ENCODE results near the gene ENG. TPM values are rescaled to one million over a fixed set of nuclear protein-coding genes. Genes with fewer than 3 reads are reported as not detected.
"Not testable (repeated sequence)": the region's sequence is repeated elsewhere in the genome, so short reads cannot be mapped to it uniquely, and the experiment has no call there.

Gene ENG
- total RNA-seq, 2 donors from 2014 or later, result 15.1 to 26.5 TPM

DNA sequence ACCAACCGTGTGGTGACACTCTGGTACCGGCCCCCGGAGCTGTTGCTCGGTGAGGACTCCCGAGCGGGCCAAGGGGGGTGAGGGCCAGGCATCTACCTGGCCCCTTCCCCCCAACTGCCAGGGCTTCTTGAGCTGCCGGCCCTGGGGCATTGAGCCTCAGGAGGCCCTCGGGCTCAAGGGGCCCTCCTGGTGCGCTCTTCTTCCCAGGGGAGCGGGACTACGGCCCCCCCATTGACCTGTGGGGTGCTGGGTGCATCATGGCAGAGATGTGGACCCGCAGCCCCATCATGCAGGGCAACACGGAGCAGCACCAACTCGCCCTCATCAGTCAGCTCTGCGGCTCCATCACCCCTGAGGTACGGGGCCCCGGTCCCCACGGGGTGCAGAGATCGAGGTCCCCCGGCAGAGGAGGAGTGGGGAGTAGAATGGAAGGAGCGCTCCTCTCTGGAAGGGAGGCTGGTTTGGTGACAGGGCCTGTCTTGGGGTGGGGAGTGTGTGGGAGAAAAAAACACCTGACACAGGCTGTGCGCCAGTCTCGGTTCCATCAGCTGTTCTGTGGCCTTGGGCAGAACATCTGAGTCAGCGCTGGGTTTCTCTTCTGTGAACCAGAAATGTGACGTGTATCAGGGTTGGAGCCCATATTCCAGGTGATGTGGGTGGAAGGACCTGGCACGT, 66.0 kb downstream of the ENG start:
- ATAC-seq, result no peak
- intact Hi-C loops (cut with DNase I, micrococcal nuclease), result loop anchor here in 1 of 2 donors (10.0 kb wide), 1 partner anchor 126 kb away; the partner anchor contains the start of gene ST6GALNAC4
- DNase-seq, result no peak

DNA sequence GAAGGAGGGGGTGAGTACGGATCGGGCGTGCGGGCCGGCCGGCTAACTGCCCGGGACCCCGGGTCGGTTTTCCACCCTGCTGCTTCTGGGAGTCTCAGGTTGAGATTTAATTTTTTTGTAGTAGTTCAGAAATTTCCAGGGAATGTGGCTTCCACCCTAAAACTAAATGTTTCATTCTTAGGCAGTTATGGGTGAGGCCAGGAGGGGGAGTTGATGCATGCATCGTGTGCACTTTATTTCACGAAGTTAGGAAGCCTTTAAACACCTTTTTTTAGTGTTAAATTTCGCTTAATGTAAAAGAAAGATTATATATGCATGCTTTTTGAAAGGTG, 67.7 kb downstream of the ENG start:
- DNase-seq (no peak), ATAC-seq (no peak)
- intact Hi-C loops (cut with DNase I, micrococcal nuclease), result loop anchor here in 1 of 2 donors (10.0 kb wide), 1 partner anchor 128 kb away; the partner anchor contains the start of gene ST6GALNAC4

DNA sequence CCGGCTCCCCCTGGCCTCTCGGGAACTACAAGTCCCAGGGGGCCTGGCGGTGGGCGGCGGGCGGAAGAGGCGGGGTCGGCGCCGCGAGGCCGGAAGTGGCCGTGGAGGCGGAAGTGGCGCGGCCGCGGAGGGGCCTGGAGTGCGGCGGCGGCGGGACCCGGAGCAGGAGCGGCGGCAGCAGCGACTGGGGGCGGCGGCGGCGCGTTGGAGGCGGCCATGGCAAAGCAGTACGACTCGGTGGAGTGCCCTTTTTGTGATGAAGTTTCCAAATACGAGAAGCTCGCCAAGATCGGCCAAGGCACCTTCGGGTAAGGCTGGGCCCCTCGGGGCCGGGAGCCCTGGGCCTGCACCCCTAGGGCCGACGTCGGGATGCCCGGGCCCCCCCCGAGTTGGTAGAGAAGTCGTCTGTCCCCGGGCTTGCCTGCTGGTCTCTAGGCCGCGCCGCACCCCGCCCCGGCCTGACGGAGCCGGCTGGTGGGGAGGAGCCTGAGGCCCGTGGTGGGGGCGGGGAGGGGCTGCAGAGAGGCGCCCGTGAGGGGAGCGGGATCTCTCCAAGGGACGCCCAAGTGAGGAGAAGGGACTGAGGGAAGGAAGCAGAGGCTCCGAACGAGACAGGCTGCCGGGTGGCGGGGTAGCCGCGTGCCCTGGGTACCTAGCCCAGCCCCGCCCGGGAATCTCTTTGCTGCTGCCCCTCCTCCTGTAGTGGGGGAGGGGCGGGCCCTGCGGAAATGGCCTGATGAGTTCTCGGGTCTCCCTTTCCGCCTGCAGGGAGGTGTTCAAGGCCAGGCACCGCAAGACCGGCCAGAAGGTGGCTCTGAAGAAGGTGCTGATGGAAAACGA, 68.3 kb downstream of the ENG start, which contains the start of gene CDK9:
Gene CDK9, plus strand, starts transcription at position 102 of the 840 bp plus-strand sequence. Its CDS starts 115 bp downstream, at position 217.
- ATAC-seq (peak; percentile 78), DNase-seq (peak; percentile 90 to 93)
- intact Hi-C loops (cut with DNase I, micrococcal nuclease), result loop anchor here in 1 of 2 donors (10.0 kb wide), 1 partner anchor 129 kb away; the partner anchor contains the start of gene ST6GALNAC4

DNA sequence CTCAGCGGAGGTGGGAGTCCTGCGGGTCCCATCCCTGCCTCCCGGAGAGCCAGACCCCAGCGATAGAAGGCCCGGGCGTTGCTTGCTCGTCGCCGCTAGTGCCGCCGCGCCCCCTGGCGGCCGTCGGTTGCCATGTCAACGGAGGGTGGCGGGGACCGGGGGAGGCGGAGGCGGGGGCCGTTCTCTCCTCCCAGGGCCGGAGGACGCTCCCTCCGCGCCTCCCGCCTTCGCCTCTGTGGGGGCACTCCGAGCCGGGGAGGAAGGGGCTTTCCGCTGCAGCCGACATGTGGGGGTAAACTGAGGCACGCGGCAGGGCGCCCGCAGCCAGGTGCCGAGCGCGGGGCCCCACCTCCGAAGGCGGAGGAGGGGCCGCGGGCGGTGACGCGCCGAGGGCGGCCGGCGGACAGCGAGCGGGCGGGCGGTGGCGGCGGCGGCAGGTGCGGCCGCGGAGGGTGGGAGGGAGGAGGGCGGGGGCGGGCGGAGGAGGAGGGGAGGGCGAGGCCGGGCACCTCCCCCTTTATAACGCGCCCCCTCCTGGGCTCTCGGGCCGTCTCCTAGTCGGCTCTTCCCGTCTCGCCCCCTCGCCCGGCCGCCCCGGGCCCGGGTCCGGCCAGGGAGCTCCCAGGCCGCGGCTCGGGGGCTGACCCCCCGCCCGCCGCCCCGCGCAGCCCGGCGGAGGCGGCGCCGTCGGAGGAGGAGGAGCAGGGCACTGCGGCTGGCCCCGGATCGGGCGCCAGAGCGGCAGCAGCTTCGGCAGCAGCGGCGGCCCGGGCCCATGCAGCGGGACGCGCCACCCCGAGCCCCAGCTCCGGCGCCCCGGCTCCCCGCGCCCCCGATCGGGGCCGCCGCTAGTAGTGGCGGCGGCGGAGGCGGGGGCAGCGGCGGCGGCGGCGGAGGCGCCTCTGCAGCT, 69.2 kb downstream of the ENG start:
- intact Hi-C loops (cut with DNase I, micrococcal nuclease), result loop anchor here in 1 of 2 donors (10.0 kb wide), 1 partner anchor 130 kb away; the partner anchor contains the start of gene ST6GALNAC4

DNA sequence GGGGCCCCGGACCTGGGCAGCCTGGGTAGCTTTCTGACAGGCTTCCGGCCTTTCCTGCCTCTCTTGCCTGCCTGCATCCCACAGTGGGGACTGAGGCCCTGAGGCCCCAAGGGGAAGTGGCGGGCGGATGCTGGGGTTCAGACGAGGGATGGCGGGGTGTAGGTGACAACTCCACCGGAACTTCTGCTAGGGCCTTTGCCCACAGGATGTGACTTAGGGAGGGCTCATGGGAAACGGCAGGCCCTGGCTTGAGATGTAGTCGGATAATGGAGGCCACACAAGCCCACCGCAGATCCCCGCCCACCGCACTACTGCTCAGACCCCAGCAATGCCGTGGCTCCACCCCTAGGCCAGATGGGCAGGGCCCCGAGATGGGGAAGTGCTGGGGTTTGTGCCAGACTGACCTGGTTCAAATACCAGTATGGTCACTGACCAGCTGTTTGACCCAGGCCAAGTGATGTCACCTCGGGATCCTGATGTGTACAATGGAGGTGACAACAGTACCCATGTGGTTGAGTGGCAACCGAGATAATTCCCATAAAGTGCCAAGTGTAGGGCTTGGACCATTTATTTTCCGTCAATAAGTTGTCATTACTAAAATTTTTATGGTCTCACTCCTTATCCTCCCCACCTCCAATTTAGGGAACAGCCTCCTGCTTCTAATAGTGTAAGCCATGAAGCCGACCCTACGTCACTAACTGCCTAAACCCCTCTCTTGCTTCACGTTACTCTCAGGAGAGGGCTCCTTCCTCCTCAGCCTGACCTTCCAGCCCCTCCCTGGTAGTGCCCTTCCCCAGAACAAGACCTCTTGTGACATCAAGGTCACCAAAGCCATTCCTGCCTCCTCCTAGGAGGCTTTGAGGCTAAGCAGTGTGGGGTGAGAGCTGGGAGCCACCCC, 71.1 kb downstream of the ENG start:
- DNase-seq, result peak; percentile 65 to 74
- intact Hi-C loops (cut with DNase I, micrococcal nuclease), result loop anchor here in 1 of 2 donors (5.0 to 10.0 kb wide), 2 partner anchors 46 to 131 kb away; partner anchors contain the start of genes ST6GALNAC4 and TOR2A
- ATAC-seq, result no peak

More for the DNA sequence above, 69.2 kb downstream of the ENG start:
- DNase-seq (peak; percentile 78 to 89), ATAC-seq (peak; percentile 75)

DNA sequence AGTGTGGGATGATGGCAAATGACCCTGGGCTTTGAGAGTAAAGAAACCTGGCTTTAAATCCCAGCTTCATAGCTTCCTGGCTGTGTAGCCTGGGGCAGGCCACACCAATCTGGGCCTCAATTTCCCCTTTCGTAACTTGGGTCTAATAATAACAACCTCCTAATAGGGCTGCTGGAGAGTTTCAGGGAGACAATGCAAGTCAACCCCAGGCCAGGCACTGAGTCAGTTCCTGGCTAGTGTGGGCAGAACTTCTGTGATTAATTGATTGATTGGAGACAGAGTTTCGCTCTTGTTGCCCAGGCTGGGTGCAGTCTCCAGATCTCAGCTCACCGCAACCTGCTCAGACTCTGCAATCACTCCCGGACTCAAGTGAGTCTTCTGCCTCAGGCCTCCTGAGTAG, 72.7 kb downstream of the ENG start:
- ATAC-seq (no peak), DNase-seq (no peak)
- intact Hi-C loops (cut with DNase I, micrococcal nuclease), result loop anchor here in 1 of 2 donors (5.0 to 10.0 kb wide), 2 partner anchors 45 to 133 kb away; partner anchors contain the start of genes ST6GALNAC4 and TOR2A

DNA sequence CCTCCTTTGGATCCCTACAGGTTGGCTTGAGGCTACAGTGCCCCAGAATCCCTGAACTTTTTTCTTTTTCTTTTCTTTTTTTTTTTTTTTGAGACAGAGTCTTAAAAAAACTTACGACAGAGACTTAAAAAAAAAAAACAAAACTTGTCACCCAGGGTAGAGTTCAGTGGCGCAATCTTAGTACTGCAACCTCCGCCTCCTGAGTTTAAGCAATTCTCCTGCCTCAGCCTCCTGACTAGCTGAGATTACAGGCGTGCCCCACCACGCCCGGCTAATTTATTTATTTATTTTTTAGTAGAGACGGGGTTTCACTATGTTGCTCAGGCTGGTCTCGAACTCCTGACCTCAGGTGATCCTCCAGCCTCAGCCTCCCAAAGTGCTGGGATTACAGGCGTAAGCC, 73.5 kb downstream of the ENG start:
- intact Hi-C loops (cut with DNase I, micrococcal nuclease), result loop anchor here in 1 of 2 donors (5.0 to 10.0 kb wide), 2 partner anchors 44 to 134 kb away; partner anchors contain the start of genes ST6GALNAC4 and TOR2A
- DNase-seq, ATAC-seq: not testable (repeated sequence)

DNA sequence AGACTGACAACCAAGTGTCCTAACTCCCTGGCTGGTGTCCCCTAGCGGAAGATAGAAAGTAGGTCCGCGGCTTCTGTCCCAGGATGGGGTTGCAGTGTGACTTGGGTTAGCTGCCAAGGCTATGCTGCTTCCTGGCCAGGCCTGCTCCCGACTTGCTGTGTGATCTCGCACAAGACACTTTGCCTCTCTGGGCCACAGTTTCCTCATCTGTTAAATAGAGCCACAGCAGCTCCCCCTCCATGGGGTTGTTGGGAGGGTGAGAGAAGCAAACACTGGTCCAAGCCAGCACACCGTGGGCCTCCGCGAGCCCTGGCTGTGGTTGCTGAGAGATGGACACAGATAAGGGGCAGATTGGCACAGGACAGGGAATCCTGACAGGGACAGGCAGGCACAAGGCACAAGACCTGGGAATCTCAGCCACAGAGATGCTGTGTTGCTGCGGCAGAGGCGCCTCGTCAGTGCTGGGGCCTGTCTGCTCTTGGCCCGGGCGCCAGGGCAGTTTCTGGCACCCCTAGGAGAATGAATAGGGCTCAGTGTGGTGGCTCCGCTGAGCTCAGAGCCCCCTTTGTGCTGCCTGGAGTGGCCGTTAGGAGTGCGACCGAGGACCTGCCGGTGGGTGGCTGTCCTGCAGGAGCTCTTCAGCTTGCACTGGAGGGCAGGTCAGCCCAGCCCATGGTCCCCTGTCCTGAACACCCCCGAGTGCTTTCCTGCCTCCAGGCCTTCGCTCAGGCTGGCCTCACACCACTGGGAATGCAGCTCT, 74.2 kb downstream of the ENG start:
- intact Hi-C loops (cut with DNase I, micrococcal nuclease), result loop anchor here in 1 of 2 donors (5.0 to 10.0 kb wide), 2 partner anchors 43 to 134 kb away; partner anchors contain the start of genes ST6GALNAC4 and TOR2A
- DNase-seq (no peak), ATAC-seq (no peak)

DNA sequence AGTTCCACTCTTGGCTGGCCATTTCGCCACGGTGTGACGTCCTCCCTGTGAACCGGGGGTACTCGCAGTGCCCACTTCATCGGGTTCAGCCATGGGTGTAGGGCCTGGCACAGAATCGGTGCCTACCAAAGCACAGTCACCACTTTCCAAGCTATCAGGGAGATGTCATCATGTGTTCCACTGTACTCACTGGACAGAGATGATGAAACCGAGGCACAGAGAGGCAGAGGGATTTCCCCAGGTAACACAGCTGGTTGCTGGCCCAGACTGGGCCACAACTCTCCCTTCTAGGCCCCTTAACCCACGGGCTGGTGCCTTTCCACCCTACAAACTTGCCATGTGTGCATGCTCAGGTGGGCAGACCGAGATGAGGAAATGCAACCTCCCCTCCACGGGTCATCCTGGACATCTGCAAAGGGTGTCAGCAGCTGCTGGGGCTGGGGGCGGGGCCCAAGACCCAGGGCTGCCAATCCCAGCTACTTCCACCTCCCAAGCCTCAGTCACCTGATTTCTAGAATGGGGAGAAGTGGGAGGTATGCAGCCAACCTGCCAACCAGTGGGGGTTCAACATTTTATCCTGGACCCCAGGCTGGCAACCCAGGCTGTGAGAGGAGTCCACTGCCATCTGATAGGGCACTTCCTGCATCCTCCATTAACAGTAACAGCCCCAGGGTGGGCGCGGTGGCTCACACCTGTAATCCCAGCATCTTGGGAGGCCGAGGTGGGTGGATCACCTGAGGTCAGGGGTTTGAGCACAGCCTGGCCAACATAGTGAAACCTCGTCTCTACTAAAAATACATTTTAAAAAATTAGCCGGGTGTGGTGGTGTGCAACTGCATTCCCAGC, 75.1 kb downstream of the ENG start:
- DNase-seq, result peak; percentile 51 to 54
- ATAC-seq, result peak; percentile 21
- intact Hi-C loops (cut with DNase I, micrococcal nuclease), result no loop called here

DNA sequence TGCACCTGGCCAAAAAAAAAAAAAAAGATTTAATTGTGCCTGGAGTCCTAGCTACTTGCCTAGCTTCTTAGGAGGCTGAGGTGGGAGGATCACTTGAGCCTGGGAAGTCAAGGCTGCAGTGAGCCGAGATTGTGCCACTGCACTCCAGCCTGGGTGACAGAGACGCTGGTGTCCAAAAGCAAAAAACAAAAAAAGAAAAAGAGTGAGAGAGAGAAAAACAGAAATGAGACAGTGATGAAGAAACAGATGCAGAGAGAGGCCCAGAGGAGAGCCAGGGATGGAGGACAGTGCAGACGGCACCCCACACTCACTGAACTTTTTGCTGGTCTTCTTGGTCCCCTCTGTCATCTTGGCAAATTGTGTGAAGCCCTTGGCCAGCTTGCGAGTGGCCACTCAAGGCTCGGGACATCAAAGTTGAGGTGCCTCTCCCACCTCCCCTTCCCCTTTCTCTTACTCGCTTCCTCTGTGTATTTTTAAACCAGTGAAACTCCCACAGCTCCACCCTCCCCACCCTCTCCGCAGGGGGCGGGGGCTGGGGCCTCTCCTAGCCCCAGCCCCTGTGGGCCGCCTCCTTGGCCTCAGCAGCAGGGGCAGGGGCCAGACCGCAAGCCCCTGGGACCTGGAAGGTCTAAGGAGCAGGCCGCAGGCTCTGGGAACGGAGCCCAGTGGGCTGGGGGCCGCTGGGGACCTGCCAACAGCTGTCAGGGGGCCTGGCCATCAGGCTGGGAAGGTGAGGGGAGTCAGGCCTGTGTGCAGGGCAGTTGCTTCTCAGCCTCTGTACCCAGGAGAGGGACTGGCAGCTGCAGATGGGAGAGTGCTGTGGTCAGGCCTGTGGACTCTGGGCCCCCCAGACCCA, 76.0 kb downstream of the ENG start, which contains the start of gene SH2D3C:
Gene SH2D3C, minus strand, starts transcription at position 387 of the 856 bp plus-strand sequence. Its CDS starts 39 bp downstream, at position 348.
- intact Hi-C loops (cut with DNase I, micrococcal nuclease), result no loop called here
- DNase-seq (peak in 1 of 2 donors; percentile 42), ATAC-seq (peak; percentile 27)

DNA sequence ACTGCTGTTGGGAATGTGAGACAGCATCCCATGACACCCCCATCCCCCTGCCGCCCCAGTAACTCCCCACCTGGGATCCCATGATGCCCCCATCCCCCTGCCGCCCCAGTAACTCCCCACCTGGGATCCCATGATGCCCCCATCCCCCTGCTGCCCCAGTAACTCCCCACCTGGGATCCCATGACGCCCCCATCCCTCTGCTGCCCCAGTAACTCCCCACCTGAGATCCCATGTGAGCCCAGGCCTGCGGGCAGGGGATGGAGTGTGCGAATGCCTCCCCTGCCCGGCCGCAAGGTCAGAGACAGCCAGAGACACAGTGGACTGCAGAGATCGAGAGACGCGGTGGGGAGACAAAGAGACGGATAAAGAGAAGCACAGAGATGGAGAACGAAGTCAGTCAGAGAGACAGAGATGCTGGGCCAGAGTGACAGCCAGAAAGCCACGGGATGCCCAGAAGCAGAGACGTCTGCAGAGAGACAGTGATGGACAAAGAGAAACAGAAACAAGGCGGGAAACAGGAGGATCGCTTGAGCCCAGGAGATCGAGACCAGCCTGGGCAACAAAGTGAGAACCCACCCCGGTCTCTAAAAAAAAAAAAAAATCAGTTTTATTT, 77.0 kb downstream of the ENG start:
- no peak for ATAC-seq
- no peak for DNase-seq

DNA sequence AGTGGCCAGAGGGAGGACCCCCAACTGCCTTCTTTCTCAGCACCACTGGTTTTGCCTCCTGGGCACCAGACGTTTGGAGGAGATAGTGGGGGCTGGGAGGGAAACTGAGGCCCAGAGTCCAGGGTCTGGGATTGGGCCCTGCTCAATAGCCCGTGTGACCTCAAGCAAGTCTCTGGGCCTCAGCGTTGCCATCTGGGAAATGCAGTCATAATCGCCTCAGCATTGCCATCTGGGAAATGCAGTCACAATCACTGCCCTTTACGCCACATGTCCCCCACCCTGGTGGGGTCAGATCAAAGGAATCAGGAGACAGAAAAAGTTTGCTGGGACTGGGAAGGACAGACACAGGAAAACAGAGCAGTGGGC, 77.6 kb downstream of the ENG start:
- DNase-seq (no peak), ATAC-seq (no peak)
- intact Hi-C loops (cut with DNase I, micrococcal nuclease), result no loop called here

More for the DNA sequence above, 77.0 kb downstream of the ENG start:
- intact Hi-C loops (cut with DNase I, micrococcal nuclease), result no loop called here

DNA sequence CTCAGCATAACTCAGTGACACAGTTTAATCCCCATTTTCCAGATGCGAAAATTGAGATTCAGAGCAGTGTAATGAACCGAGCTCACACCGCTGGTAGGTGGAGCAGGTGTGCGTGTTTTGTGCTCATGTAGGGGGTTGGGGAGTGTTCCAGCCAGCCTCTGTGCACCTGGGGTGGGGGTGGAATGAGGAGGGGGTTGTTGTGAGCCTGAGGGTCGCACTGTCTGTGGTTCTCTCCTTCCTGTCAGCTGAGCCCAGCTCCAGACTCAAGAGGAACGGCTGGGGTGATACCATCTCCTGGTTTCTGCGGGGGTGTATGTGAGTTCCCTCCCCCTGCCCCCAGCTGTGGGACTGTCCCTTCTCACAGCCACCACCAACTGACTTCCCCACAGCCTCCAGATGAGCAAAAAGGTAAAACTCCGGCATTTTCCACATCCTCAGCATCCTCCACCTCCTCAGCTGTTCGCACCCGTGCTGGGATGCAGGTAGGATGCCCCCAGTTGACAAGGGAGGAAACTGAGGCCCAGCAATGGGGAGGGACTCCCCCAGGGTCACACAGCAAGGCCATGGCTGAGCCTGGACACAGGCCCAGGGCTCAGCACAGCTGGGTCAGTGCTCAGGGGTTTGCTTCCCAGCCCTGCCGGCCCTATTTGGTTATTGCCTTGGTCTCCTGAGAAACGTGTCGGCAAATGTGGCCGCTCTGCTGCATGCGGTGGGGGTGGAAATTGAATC, 78.1 kb downstream of the ENG start:
- ATAC-seq (no peak), DNase-seq (peak in 1 of 2 donors; percentile 68)
- intact Hi-C loops (cut with DNase I, micrococcal nuclease), result no loop called here

DNA sequence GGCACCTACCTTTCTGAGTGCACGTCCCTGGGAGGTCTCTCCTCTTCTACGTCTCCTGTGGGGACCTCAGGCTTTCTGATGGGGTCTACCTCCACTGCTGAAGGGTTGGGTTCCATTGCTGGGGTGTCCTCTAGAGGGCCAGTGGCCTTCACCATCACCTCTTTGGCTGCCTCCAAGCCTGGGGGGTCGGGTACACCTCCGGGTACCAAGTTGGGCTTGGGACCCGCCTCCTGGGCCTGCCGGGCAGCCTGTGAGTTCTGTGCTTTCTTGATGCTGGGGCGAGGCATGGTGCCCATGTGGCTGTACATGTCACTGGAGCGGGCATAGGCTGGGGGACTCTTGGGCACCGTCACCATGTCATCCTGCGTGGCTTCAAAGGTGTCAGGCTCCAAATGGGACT, 80.5 kb downstream of the ENG start:
- ATAC-seq (no peak), DNase-seq (no peak)
- intact Hi-C loops (cut with DNase I, micrococcal nuclease), result no loop called here

Measured in left colon (tissue), 2 donors.